Left ventricle myocardium superior (tissue), 1 donor: ENCODE measurements around the gene SPINT1. TPM values are rescaled to one million over a fixed set of nuclear protein-coding genes. Genes with fewer than 3 reads are reported as not detected.

Experiments used
- ATAC-seq: fragments of 200-7000 bp; cut with Tn5 transposase; one replicate; pipeline ENCODE4 v1.9.1; 2020; ENCODE audit warnings: mild to moderate bottlenecking, moderate library complexity
- DNase-seq: peaks from one replicate; pipeline ENCODE4 v3.0.0-alpha.2; 2020
- intact Hi-C: fragments of 100-400 bp; cut with micrococcal nuclease; formaldehyde crosslinking; loops from one replicate; pipeline ENCODE4 v1.11.0; 2022
- total RNA-seq: library from RNA; stranded (reverse); fragmentation: NEBNext Ultra II Directional; extraction: Animal tissue kit (Norgen Biotek cat#: 25700); gene quantifications from one replicate; pipeline ENCODE4 v1.2.1, GENCODE V29; 2021
- donor health status: DM: no; HTN: yes; CAD: no; lungs with severe emphysema.

The SPINT1 gene
- total RNA-seq, 1 donor from 2014 or later, result 1.0 TPM

DNA sequence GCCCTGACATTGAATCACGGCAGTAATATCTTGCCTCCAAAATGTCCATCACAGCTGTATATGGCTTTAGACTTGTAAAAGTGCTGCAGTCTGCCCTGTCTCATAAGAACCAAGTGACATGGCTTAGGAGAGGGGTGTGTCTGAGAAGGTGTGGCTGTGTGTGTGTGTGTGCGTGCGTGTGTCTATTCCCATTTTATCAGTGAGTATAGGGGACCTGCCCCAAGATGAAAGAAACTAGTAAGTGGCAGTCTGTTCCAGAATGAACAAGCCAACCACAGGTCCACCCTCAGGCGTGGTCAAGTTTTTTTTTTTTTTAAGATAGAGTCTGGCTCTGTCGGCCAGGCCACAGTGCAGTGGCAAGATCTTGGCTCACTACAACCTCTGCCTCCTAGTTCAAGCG, 35.8 kb downstream of the SPINT1 start:
- ATAC-seq, result no peak
- intact Hi-C loops, result no loop called here
- DNase-seq, result no peak

DNA sequence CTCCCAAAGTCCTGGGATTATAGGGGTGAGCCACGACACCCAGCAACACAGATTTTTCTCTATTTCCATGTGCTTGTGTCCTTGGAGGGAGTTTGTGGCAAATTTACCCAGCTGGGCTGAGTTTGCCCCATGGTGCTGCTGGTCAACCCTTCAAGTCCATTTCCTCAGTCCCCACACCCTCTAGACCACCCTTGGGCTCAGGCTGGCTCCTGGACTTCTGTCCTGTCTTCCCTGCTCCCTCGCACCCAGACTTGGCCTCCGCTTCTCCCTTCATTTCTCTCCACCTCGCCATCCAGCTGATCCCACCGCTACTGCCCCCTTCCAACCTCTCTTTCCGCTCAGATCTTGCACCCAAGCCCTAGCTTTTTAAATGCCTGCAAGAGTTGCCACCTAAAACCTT, 37.5 kb downstream of the SPINT1 start:
- DNase-seq (no peak), ATAC-seq (no peak)
- intact Hi-C loops, result no loop called here

DNA sequence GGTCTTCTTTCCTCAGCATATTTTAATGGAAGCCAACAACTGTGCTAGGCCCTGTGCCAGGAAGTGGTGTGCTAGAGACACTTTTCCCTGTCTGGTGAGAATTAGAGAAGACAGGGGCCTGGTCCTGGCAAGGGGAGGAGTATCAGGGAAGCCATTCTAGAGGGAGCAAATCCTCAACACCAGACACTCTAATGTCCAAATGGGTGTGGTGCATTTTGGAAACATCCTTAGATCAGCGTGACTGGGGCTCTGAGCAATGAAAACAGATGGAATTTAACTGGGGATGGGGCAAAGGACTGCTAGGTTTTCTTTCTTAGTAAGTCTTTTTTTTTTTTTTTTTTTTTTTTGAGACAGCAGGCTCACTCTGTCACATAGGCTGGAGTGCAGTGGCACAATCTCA, 42.7 kb downstream of the SPINT1 start:
- no peak for ATAC-seq
- no peak for DNase-seq
- intact Hi-C loops, result no loop called here

DNA sequence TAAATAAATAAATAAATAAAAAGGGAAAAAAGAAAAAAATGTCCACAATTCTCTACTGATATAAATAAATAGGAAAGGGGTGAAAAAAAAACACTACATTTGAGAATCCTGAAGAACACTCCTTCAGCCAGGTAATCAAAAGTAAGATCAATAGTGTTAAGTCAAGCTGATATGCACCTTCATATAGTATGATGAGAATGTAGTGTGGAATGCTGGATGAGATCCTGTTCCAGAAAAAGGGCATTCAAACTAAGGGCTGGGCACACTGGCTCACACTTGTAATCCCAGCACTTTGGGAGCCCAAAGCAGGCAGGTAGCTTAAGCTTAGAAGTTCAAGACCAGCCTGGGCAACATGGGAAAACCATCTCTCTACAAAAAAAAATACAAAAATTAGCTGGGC, 45.3 kb downstream of the SPINT1 start:
- no peak for DNase-seq
- intact Hi-C loops, result no loop called here
- no peak for ATAC-seq

DNA sequence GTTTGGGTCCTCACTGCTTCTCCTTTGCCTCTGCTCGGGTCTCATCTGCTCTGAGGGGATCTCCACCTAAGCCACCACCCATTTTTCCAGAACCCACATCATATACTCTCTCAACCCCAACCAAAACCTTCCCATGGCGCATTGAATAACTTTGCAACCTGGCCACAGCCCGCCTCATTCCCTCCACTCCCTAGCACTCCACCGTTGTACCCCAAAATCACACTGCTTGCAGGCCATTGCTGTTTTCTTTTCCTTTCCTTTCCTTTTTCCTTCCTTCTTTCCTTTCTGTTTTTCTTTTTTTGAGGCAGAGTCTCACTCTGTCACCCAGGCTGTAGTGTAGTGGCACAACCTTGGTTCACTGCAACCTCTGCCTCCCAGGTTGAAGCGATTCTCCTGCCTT, 47.3 kb downstream of the SPINT1 start:
- no peak for DNase-seq
- no peak for ATAC-seq
- intact Hi-C loops, result no loop called here

DNA sequence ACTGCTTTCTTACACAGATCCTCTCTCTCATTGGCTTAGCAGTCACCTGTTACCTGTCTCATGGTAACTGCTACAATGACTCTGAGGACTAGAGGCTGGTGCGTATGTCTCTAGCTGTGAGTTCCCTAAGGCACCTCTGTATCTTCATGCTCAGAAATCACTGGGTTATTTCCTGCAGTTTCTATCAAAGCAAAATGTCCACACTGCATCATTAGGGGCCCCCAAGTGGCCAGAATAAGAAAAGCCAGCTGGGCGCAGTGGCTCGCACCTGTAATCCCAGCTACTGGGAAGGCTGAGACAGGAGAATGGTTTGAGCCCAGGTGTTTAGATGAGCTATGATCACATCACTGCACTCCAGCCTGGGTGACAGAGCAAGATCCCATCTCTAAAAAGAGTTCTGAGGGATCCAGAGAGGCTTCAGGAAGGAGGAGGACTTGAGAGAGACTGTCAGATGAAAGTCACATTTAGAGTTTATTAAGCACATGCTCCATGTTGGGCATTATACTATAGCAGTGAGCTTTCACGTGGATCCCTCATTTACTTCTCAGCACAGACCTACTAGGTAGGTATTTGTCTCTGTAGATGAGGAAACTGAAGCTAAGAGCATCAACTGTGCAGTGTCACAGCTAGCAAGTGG, 48.1 kb downstream of the SPINT1 start:
- intact Hi-C loops, result no loop called here
- DNase-seq (no peak), ATAC-seq (no peak)

DNA sequence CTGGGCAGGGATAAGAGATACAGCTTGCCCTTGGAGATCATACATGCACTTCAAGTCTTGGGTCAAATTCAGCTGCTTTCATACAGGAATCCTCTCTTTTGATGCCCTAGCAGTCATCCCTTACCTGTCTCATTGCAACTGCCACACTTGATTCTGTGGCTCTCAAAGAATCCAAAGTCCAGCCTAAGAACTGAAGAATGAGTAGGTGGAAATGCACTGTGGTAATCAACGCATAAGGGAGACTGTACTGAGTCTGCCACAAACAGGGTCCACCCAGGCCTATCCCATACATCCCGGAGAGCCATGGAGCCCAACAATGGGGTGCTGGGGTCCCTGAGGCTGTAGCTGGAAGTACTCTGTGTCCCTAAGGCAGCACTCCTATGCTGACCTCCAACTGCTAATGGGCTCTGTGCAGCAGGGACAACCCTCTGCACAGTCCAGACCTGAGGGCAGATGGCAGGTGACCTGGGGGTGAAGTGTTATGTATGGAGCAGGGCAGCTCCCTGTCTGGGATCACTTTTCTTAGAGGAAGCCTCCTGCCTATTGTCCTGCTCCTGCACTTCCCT, 48.7 kb downstream of the SPINT1 start:
- intact Hi-C loops, result no loop called here
- ATAC-seq (no peak), DNase-seq (no peak)

DNA sequence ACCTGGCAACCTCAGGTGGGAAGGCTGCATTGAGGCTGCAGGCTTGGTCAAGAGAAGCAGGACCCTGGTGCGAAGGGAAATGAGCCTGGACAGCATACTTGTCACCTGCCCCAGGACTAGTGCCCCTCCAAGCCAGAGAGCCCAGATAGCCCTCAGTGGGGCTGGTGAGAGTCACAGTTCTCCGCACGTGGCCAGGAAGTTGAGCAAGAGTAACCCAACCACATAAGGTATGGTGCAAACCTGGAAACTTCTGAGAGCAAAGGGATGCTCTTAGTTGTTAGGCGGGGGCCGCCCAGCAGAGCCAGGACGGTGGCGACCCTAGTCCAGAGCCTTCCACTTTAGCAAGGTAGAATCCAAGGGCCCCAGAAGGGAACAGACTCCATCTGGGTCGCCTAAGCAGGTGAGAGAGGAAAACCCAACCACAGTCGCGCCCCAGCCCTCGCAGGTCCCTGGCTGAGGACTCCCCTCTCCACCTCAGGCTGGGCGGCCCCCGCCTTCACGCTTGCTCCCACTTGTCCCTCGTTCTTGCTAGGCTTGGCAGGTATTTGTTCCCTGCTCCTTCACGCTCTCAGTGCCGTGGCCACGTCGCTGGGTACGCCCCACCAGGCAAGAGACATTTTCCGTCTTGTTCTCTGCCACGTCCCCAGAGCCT, 49.3 kb downstream of the SPINT1 start:
- DNase-seq (peak; percentile 44), ATAC-seq (no peak)
- intact Hi-C loops, result no loop called here

DNA sequence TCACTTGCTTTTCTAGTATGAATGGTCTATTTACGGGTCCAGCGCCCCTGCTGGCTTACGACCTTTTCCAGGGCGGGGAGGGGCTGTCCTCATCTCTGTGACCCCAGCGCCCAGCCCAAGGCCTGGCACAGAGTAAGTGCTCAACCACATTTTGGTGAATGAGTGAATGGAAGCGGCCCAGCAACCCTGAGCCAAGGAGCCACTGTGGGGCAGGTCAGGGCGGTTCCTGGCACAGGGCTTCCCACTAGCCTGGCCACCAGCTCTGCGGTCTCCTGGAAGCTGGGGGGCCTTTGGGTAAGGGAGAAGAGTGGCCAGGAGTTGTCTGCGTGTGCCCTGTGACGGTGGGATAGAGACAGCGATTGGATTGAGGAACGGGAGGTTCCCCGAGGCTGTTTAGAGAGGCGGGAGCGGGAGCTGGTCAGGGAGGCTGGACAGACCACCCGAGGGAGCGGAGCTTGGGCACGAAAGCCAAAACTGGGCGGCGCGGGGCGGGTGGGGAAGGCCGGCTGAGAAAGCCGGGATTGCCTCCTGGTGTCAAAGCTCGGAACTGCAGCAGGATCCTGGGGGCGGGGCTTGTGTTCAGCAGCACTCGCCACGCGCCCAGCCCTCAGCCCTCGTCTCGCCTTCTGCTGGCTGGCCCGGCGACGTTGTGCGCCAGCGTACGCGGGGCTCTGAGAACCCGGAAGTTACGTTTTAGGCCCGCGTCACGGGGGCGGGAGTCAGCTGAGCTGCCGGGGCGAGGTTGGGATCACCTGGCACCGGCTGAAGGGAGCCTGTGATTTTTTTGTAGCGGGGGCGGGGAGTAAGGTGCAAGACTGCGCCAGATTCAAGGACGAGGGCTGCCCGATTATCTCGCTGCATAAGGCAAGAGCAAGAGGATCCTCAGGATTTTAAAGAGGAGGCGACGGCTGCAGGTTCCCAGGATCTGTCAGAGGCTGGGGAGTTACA, 50.2 kb downstream of the SPINT1 start, which contains the start of gene VPS18:
Gene VPS18, plus strand, starts transcription at position 718 of the 948 bp plus-strand sequence. CDS start 319 bp downstream, outside the sequence.
- DNase-seq (peak; percentile 99), ATAC-seq (peak; percentile 98)
- intact Hi-C loops, result no loop called here

DNA sequence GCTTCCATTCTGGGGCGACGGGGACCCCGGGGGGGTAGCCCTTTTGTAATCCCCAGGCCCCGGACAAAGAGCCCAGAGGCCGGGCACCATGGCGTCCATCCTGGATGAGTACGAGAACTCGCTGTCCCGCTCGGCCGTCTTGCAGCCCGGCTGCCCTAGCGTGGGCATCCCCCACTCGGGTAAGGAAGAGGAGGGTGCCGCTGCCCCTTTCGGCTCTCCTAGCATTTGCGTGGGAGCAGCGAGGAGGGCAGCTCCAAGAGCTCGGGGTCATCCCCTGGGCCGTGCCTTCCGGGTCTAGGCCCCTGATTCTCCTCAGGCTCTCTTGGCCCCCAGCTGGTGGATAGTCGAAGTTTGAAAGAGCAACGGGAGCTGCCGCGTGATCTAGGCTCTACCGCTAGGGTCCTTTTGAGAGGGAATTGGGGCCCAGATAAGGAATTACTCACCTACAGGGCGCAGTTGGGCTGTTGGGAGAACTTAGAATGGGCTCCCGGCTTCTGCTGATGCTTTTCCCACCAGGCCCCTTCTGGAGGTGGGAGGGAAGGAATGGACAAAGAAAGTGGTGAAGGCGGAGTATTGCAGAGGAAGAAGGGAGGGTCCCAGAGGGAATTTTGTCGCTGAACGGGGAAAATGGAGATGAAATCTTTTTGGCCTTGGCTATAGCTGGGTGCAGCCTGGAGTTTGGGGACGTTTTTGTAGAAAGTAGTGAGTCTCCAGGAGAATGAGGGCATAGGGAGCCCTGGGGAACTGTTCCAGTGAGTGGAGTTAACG, 51.0 kb downstream of the SPINT1 start:
- peak; percentile 60 for DNase-seq
- ATAC-seq, result peak; percentile 56
- intact Hi-C loops, result no loop called here

DNA sequence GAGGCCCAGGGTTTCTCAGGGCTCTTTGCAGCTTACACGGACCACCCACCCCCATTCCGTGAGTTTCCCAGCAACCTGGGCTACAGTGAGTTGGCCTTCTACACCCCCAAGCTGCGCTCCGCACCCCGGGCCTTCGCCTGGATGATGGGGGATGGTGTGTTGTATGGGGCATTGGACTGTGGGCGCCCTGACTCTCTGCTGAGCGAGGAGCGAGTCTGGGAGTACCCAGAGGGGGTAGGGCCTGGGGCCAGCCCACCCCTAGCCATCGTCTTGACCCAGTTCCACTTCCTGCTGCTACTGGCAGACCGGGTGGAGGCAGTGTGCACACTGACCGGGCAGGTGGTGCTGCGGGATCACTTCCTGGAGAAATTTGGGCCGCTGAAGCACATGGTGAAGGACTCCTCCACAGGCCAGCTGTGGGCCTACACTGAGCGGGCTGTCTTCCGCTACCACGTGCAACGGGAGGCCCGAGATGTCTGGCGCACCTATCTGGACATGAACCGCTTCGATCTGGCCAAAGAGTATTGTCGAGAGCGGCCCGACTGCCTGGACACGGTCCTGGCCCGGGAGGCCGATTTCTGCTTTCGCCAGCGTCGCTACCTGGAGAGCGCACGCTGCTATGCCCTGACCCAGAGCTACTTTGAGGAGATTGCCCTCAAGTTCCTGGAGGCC, 55.8 kb downstream of the SPINT1 start:
- no peak for ATAC-seq
- no peak for DNase-seq
- intact Hi-C loops, result no loop called here

DNA sequence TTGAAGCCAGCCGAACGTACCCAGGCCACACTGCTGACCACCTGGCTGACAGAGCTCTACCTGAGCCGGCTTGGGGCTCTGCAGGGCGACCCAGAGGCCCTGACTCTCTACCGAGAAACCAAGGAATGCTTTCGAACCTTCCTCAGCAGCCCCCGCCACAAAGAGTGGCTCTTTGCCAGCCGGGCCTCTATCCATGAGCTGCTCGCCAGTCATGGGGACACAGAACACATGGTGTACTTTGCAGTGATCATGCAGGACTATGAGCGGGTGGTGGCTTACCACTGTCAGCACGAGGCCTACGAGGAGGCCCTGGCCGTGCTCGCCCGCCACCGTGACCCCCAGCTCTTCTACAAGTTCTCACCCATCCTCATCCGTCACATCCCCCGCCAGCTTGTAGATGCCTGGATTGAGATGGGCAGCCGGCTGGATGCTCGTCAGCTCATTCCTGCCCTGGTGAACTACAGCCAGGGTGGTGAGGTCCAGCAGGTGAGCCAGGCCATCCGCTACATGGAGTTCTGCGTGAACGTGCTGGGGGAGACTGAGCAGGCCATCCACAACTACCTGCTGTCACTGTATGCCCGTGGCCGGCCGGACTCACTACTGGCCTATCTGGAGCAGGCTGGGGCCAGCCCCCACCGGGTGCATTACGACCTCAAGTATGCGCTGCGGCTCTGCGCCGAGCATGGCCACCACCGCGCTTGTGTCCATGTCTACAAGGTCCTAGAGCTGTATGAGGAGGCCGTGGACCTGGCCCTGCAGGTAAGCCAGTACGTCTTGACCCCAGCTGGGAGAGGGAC, 56.6 kb downstream of the SPINT1 start:
- intact Hi-C loops, result no loop called here
- no peak for DNase-seq
- ATAC-seq, result no peak

DNA sequence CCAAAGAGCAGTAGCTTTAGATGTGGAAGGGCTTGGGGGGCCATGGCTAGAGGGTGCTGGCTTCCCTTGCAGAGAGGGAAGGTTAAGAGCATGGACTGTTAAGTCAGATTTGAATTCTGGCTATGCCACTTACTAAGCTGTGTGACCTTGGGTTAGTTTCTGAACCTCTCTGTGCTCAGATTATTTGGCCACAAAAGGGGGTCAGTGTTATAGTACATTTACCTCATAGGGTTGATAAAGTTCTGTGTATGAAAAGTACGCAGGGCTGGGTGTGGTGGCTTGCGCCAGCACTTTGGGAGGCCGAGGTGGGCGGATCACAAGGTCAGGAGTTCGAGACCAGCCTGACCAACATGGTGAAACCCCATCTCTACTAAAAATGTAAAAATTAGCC, 57.2 kb downstream of the SPINT1 start:
- DNase-seq, result no peak
- ATAC-seq, result no peak
- intact Hi-C loops, result no loop called here

DNA sequence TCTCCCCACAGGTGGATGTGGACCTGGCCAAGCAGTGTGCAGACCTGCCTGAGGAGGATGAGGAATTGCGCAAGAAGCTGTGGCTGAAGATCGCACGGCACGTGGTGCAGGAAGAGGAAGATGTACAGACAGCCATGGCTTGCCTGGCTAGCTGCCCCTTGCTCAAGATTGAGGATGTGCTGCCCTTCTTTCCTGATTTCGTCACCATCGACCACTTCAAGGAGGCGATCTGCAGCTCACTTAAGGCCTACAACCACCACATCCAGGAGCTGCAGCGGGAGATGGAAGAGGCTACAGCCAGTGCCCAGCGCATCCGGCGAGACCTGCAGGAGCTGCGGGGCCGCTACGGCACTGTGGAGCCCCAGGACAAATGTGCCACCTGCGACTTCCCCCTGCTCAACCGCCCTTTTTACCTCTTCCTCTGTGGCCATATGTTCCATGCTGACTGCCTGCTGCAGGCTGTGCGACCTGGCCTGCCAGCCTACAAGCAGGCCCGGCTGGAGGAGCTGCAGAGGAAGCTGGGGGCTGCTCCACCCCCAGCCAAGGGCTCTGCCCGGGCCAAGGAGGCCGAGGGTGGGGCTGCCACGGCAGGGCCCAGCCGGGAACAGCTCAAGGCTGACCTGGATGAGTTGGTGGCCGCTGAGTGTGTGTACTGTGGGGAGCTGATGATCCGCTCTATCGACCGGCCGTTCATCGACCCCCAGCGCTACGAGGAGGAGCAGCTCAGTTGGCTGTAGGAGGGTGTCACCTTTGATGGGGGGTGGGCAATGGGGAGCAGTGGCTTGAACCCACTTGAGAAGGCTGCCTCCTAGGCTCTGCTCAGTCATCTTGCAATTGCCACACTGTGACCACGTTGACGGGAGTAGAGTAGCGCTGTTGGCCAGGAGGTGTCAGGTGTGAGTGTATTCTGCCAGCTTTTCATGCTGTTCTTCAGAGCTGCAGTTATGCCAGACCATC, 59.0 kb downstream of the SPINT1 start:
- ATAC-seq (no peak), DNase-seq (peak; percentile 65)
- intact Hi-C loops, result no loop called here

DNA sequence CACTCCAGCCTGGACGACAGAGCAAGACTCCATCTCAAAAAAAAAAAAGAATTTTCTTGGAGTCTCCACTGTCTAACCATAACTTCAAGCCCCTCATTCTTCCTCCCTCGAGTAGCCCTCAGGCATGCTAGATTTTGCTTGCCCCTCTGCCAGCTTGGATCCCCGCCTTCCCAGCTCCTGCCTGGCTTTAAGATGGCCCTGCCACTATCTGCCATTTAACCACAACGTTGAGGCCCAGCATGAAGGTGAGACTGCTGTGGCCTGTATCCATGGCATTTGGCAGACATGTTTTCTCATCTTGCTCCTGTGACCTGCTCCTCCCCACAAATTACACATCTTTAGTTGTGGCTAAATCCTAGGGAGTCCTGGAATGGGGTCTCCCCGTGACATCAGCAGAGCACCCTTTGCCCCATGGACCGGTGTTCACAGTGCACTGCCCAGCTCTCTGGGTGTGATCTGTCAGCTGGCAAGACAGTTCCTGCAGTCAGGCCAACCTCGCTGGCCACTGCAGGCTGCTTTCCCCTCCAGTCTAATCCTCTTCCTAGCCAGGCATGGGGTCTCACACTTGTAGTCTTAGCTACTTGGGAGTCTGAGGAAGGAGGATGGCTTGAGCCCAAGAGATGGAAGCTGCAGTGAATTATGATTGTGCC, 60.8 kb downstream of the SPINT1 start:
- ATAC-seq (no peak), DNase-seq (no peak)
- intact Hi-C loops, result loop anchor here (2.0 kb wide), 1 partner anchor 114 kb away; no protein-coding TSS in a partner anchor
